GM12801 (cell line): ENCODE results near the gene TNFRSF8.

Experiments
- TF ChIP-seq, protein P1 (sequence below): IDR thresholded peaks from one replicate; pipeline ENCODE4 v1.5.1; 2011; ENCODE audit warnings: control low read depth; ENCODE audit not compliant: insufficient read length; ENCODE audit errors: extremely low read depth

Gene TNFRSF8

GRCh38 chr1:12113433-12114339 is 50.6 kb downstream of the TNFRSF8 start:
- TF ChIP-seq, protein P1, sequence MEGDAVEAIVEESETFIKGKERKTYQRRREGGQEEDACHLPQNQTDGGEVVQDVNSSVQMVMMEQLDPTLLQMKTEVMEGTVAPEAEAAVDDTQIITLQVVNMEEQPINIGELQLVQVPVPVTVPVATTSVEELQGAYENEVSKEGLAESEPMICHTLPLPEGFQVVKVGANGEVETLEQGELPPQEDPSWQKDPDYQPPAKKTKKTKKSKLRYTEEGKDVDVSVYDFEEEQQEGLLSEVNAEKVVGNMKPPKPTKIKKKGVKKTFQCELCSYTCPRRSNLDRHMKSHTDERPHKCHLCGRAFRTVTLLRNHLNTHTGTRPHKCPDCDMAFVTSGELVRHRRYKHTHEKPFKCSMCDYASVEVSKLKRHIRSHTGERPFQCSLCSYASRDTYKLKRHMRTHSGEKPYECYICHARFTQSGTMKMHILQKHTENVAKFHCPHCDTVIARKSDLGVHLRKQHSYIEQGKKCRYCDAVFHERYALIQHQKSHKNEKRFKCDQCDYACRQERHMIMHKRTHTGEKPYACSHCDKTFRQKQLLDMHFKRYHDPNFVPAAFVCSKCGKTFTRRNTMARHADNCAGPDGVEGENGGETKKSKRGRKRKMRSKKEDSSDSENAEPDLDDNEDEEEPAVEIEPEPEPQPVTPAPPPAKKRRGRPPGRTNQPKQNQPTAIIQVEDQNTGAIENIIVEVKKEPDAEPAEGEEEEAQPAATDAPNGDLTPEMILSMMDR: no peak

DNA sequence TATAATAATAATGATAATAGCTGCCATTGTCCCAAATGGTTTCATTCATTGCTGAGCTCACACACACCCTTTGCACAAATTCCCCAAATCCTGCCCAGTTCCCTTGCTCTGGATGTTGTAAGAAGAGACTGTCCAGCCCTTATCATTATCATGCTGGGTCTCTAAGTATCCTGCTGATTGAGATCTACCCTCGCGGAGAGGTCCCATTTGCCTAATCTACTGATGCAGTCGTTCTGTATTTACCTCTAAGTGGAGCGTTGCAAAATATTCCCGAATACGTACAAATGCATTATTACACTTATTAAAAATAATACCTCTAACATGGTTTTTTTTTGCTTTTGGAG is 51.2 kb downstream of the TNFRSF8 start:
- TF ChIP-seq, protein P1: no peak

DNA sequence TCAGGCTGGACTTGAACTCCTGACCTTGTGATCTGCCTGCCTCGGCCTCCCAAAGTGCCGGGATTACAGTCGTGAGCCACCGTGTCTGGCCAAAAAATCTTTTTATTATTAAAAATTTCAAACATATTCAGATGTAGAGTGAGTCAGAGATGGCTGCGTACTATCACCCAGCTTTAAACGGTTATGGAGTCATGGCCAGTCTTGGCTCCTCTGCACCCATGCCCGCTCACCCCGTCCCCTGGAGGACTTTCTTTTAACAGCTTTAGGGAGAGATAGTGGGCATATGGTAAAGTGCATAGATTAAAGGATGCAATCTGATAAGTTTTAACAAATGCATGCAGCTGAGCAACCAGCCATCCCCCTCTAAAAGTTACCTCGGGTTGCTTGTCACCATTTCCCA is 51.8 kb downstream of the TNFRSF8 start:
- TF ChIP-seq, protein P1: no peak

- TF ChIP-seq, protein P1: no peak
Observed at GRCh38 chr1:12121212-12122003, 58.3 kb downstream of the TNFRSF8 start.

GRCh38 chr1:12123172-12123571 is 60.1 kb downstream of the TNFRSF8 start:
- TF ChIP-seq, protein P1: no peak

- TF ChIP-seq, protein P1: peak; percentile 34
Observed at GRCh38 chr1:12124693-12125421, 61.8 kb downstream of the TNFRSF8 start.
